Naive thymus-derived CD4-positive, alpha-beta T cell (primary cell): ENCODE results near the gene LRP10. TPM values are rescaled to one million over a fixed set of nuclear protein-coding genes. Genes with fewer than 3 reads are reported as not detected.
"Not testable (repeated sequence)": the region's sequence is repeated elsewhere in the genome, so short reads cannot be mapped to it uniquely, and the experiment has no call there.

Experiments
- ATAC-seq: fragments of 150-1000 bp; cut with Tn5 transposase; 2 replicates; pipeline ENCODE4 v1.10.0; 2021; ENCODE audit warnings: mild to moderate bottlenecking, moderate library complexity
- CTCF ChIA-PET: fragments of 350-600 bp; sonication (Branson Sonifier 250); formaldehyde crosslinking; loops from one replicate; lab custom pipeline; 2021; ENCODE audit warnings: antibody characterized with exemption; lab: Charles Lee
- POLR2A ChIA-PET: fragments of 350-600 bp; sonication (Branson Sonifier 250); formaldehyde crosslinking; loops from one replicate; lab custom pipeline; 2021; ENCODE audit warnings: antibody characterized with exemption, inconsistent platforms; lab: Charles Lee
- DNase-seq, 9 donors: peaks; one replicate each; pipeline versions ENCODE4 v3.0.0 to v3.0.0-alpha.2; 2020 to 2022; ENCODE audit warnings: mixed read lengths in 1 of 9
- H3K27ac ChIP-seq: one replicate; pipeline ENCODE4 v1.7.0; 2013; ENCODE audit warnings: mild to moderate bottlenecking, low read depth, low read length, moderate library complexity
- H3K27me3 ChIP-seq, 2 donors: one replicate each; pipeline ENCODE4 v1.7.0; 2013; ENCODE audit warnings: low read length in 2 of 2, mild to moderate bottlenecking in 2 of 2, moderate library complexity in 2 of 2; ENCODE audit not compliant: control insufficient read depth in 2 of 2, insufficient read depth in 2 of 2
- H3K36me3 ChIP-seq, 3 experiments: 1 replicate in 2 of 3; 2 replicates in 1 of 3; pipeline ENCODE4 v1.7.0; 2013; ENCODE audit warnings: low read length in 3 of 3, mild to moderate bottlenecking in 3 of 3, moderate library complexity in 1 of 3; ENCODE audit not compliant: insufficient read depth in 3 of 3, control insufficient read depth in 2 of 3
- H3K4me1 ChIP-seq, 2 donors: one replicate each; pipeline ENCODE4 v1.7.0; 2013; ENCODE audit warnings: low read length in 2 of 2, mild to moderate bottlenecking in 2 of 2, moderate library complexity in 1 of 2; ENCODE audit not compliant: control insufficient read depth in 2 of 2, insufficient read depth in 2 of 2
- H3K4me3 ChIP-seq: 2 replicates; pipeline ENCODE4 v1.7.0; 2013; ENCODE audit warnings: mild to moderate bottlenecking, low read length
- H3K9me3 ChIP-seq, 3 experiments: 1 replicate in 2 of 3; 2 replicates in 1 of 3; pipeline ENCODE4 v1.7.0; 2013; ENCODE audit warnings: low read length in 3 of 3; ENCODE audit not compliant: control insufficient read depth in 2 of 3
- H3K27ac Mint-ChIP-seq, 9 donors: one replicate each; pipeline ENCODE4 v1.8.0; 2020 to 2022; ENCODE audit warnings: mixed read lengths in 9 of 9, mild to moderate bottlenecking in 8 of 9, moderate library complexity in 5 of 9, inconsistent platforms in 2 of 9
- H3K27me3 Mint-ChIP-seq, 5 donors: one replicate each; pipeline ENCODE4 v1.8.0; 2021 to 2022; ENCODE audit warnings: mixed read lengths in 5 of 5, mild to moderate bottlenecking in 1 of 5
- H3K36me3 Mint-ChIP-seq, 5 donors: one replicate each; pipeline ENCODE4 v1.8.0; 2020 to 2022; ENCODE audit warnings: mixed read lengths in 5 of 5, mild to moderate bottlenecking in 3 of 5, inconsistent platforms in 1 of 5
- H3K4me1 Mint-ChIP-seq, 7 donors: one replicate each; pipeline ENCODE4 v1.8.0; 2020 to 2022; ENCODE audit warnings: mixed read lengths in 7 of 7, mild to moderate bottlenecking in 3 of 7, inconsistent platforms in 1 of 7
- H3K4me3 Mint-ChIP-seq, 10 donors: one replicate each; pipeline ENCODE4 v1.8.0; 2020 to 2022; ENCODE audit warnings: mild to moderate bottlenecking in 10 of 10, mixed read lengths in 10 of 10, moderate library complexity in 6 of 10, inconsistent platforms in 2 of 10
- H3K9me3 Mint-ChIP-seq, 11 donors: one replicate each; pipeline ENCODE4 v1.8.0; 2020 to 2022; ENCODE audit warnings: mixed read lengths in 11 of 11, mild to moderate bottlenecking in 4 of 11, inconsistent platforms in 1 of 11, moderate library complexity in 1 of 11
- intact Hi-C, 2 donors: fragments of 100-400 bp; cut with micrococcal nuclease; formaldehyde crosslinking; loops; one replicate each; pipeline ENCODE4 v1.15.1; 2023
- polyA plus RNA-seq, 2 donors: library from polyadenylated mRNA; unstranded; fragments of 300-500 nt; fragmentation: Illumina TruSeq; gene quantifications; one replicate each; pipeline ENCODE4 v1.2.3, GENCODE V29; 2021
- total RNA-seq, 6 experiments: library from RNA in 5 of 6; stranded (reverse) in 5 of 6; gene quantifications; 1 replicate in 5 of 6; 2 replicates in 1 of 6; pipeline ENCODE4 v1.2.3 and lab custom pipeline; 2021 to 2026

Gene LRP10
- total and polyA plus RNA-seq, 7 experiments from 2014 or later: 55.5 to 103 (median 72.3) TPM

GRCh38 chr14:22854963-22855724, 16.4 kb upstream of the LRP10 start:
- H3K27me3 Mint-ChIP-seq: peaks cover 0 to 26% (median 0%) of the 10 kb centered on the region in 5 donors
- peaks cover 0 to 5% (median 0%) of the 10 kb centered on the region in 5 donors for H3K36me3 Mint-ChIP-seq
- H3K4me1 Mint-ChIP-seq: peaks cover 8 to 40% (median 30%) of the 10 kb centered on the region in 7 donors
- H3K36me3 ChIP-seq: no peaks in the 10 kb centered on the region
- no peak overlapping the region for H3K4me3 ChIP-seq
- H3K4me1 ChIP-seq: peaks cover 13 to 14% of the 10 kb centered on the region in 2 donors
- peaks cover 0 to 4% (median 0%) of the 10 kb centered on the region in 11 donors for H3K9me3 Mint-ChIP-seq
- H3K27ac Mint-ChIP-seq: peak overlapping the region in 1 of 9 donors; percentile 14
- ChIA-PET POLR2A (interaction anchor here (0.9 to 1.6 kb wide), 6 partner anchors 18 to 315 kb away, joined by 3 to 8 read pairs (median 4); no protein-coding TSS in a partner anchor), CTCF (interaction anchor here (0.5 to 10.8 kb wide), 27 partner anchors 11 to 1213 kb away, joined by 3 to 143 read pairs (median 4); partner anchors contain the start of genes HAUS4, LRP10 and OR6J1)
- H3K9me3 ChIP-seq: no peaks in the 10 kb centered on the region
- H3K4me3 Mint-ChIP-seq: peak overlapping the region in 3 of 10 donors; percentile 17 to 51 (median 17)
- ATAC-seq (no peak), DNase-seq (no peak)
- intact Hi-C loops: loop anchor here (5.0 to 10.0 kb wide), 3 partner anchors 268 to 990 kb away; partner anchors contain the start of gene DAD1 (in 1 of the 2)
- no peak overlapping the region for H3K27ac ChIP-seq
- no peaks in the 10 kb centered on the region for H3K27me3 ChIP-seq

- H3K9me3 ChIP-seq: no peaks in the 10 kb centered on the region
- H3K9me3 Mint-ChIP-seq: peaks cover 0 to 5% (median 0%) of the 10 kb centered on the region in 11 donors
- peak overlapping the region in 1 of 9 donors; percentile 2 for H3K27ac Mint-ChIP-seq
- no peaks in the 10 kb centered on the region for H3K36me3 ChIP-seq
- ChIA-PET CTCF (interaction anchor here (0.9 to 10.8 kb wide), 3 partner anchors 25 to 35 kb away, joined by 3 to 143 read pairs (median 6); no protein-coding TSS in a partner anchor), POLR2A (interaction anchor here (4.0 kb wide), 1 partner anchor 15 kb away, joined by 29 read pairs; the partner anchor contains the start of gene LRP10)
- no peaks in the 10 kb centered on the region for H3K27me3 ChIP-seq
- no peak overlapping the region for H3K4me3 ChIP-seq
- H3K27ac ChIP-seq: no peak overlapping the region
- H3K4me1 ChIP-seq: peaks cover 13 to 14% of the 10 kb centered on the region in 2 donors
- H3K36me3 Mint-ChIP-seq: peaks cover 0 to 6% (median 0%) of the 10 kb centered on the region in 5 donors
- DNase-seq (no peak), ATAC-seq (no peak)
- H3K4me1 Mint-ChIP-seq: peaks cover 8 to 36% (median 30%) of the 10 kb centered on the region in 7 donors
- H3K27me3 Mint-ChIP-seq: peaks cover 0 to 38% (median 0%) of the 10 kb centered on the region in 5 donors
- intact Hi-C loops: loop anchor here (10.0 kb wide), 2 partner anchors 942 to 992 kb away; no protein-coding TSS in a partner anchor
- peak overlapping the region in 3 of 10 donors; percentile 1 to 6 (median 1) for H3K4me3 Mint-ChIP-seq
Observed at GRCh38 chr14:22856428-22856827, 15.1 kb upstream of the LRP10 start.

- H3K27me3 Mint-ChIP-seq: peaks cover 0 to 49% (median 3%) of the 10 kb centered on the region in 5 donors
- peaks cover 0 to 10% (median 0%) of the 10 kb centered on the region in 11 donors for H3K9me3 Mint-ChIP-seq
- CTCF ChIA-PET: interaction anchor here (0.7 to 1.4 kb wide), 5 partner anchors 10 to 40 kb away, joined by 3 to 6 read pairs (median 4); no protein-coding TSS in a partner anchor
- peaks cover 0 to 17% (median 0%) of the 10 kb centered on the region in 5 donors for H3K36me3 Mint-ChIP-seq
- H3K27ac ChIP-seq, H3K4me3 Mint-ChIP-seq, H3K36me3 ChIP-seq, H3K9me3 ChIP-seq, ATAC-seq, H3K27me3 ChIP-seq, H3K4me3 ChIP-seq, DNase-seq, intact Hi-C loops: not testable (repeated sequence)
- H3K4me1 Mint-ChIP-seq: peaks cover 11 to 35% (median 24%) of the 10 kb centered on the region in 7 donors
- POLR2A ChIA-PET: interaction anchor here (0.6 to 4.0 kb wide), 3 partner anchors 11 to 170 kb away, joined by 3 to 29 read pairs (median 4); partner anchors contain the start of gene LRP10
- peaks cover 13 to 19% of the 10 kb centered on the region in 2 donors for H3K4me1 ChIP-seq
- H3K27ac Mint-ChIP-seq: peak overlapping the region in 1 of 9 donors; percentile 21
Observed at GRCh38 chr14:22860377-22860776, 11.2 kb upstream of the LRP10 start.

GRCh38 chr14:22861651-22862050, 9.9 kb upstream of the LRP10 start:
- no peaks in the 10 kb centered on the region for H3K36me3 ChIP-seq
- Mint-ChIP-seq H3K36me3 (peaks cover 0 to 17% (median 0%) of the 10 kb centered on the region in 5 donors), H3K27me3 (peaks cover 0 to 42% (median 0%) of the 10 kb centered on the region in 5 donors), H3K27ac (no peak overlapping the region), H3K9me3 (peaks cover 0 to 9% (median 0%) of the 10 kb centered on the region in 11 donors), H3K4me3 (no peak overlapping the region), H3K4me1 (peaks cover 11 to 39% (median 29%) of the 10 kb centered on the region in 7 donors)
- no peak for DNase-seq
- no peak overlapping the region for H3K27ac ChIP-seq
- H3K4me3 ChIP-seq: no peak overlapping the region
- no peak for ATAC-seq
- ChIA-PET POLR2A (interaction anchor here (2.1 kb wide), 1 partner anchor 9 kb away, joined by 8 read pairs; no protein-coding TSS in a partner anchor), CTCF (interaction anchor here (1.0 to 4.8 kb wide), 2 partner anchors 10 to 39 kb away, joined by 4 to 23 read pairs; no protein-coding TSS in a partner anchor)
- peaks cover 13 to 22% of the 10 kb centered on the region in 2 donors for H3K4me1 ChIP-seq
- no peaks in the 10 kb centered on the region for H3K9me3 ChIP-seq
- intact Hi-C loops: no loop called here
- H3K27me3 ChIP-seq: no peaks in the 10 kb centered on the region

GRCh38 chr14:22864979-22865378, 6.6 kb upstream of the LRP10 start:
- H3K27me3 ChIP-seq: no peaks in the 10 kb centered on the region
- CTCF ChIA-PET: interaction anchor here (0.8 to 4.8 kb wide), 4 partner anchors 10 to 42 kb away, joined by 3 to 23 read pairs (median 6); no protein-coding TSS in a partner anchor
- POLR2A ChIA-PET: interaction anchor here (0.5 kb wide), 1 partner anchor 828 kb away, joined by 3 read pairs; no protein-coding TSS in a partner anchor
- intact Hi-C loops: no loop called here
- peak overlapping the region in 2 of 9 donors; percentile 22 to 73 for H3K27ac Mint-ChIP-seq
- peaks cover 0 to 15% (median 0%) of the 10 kb centered on the region in 5 donors for H3K36me3 Mint-ChIP-seq
- no peaks in the 10 kb centered on the region for H3K36me3 ChIP-seq
- H3K9me3 Mint-ChIP-seq: peaks cover 0 to 6% (median 0%) of the 10 kb centered on the region in 11 donors
- peaks cover 4 to 13% of the 10 kb centered on the region in 2 donors for H3K4me1 ChIP-seq
- H3K4me3 Mint-ChIP-seq: no peak overlapping the region
- DNase-seq (no peak), ATAC-seq (no peak)
- H3K4me3 ChIP-seq: no peak overlapping the region
- H3K9me3 ChIP-seq: no peaks in the 10 kb centered on the region
- peaks cover 0 to 24% (median 0%) of the 10 kb centered on the region in 5 donors for H3K27me3 Mint-ChIP-seq
- H3K4me1 Mint-ChIP-seq: peaks cover 2 to 26% (median 16%) of the 10 kb centered on the region in 7 donors
- H3K27ac ChIP-seq: no peak overlapping the region
